Stimulated activated CD4-positive, alpha-beta T cell treated with anti-CD3 and anti-CD28 coated beads, Interleukin-1b, Interleukin-23, amount 100 ng/mL, for 24 hours (primary cell): ENCODE measurements around the gene SEPTIN2.
"Not testable (repeated sequence)": the region's sequence is repeated elsewhere in the genome, so short reads cannot be mapped to it uniquely, and the experiment has no call there.

Source experiments
- DNase-seq, 4 experiments: peaks; one replicate each; pipeline ENCODE4 v3.0.0-alpha.2; 2020; ENCODE audit warnings: low read depth in 4 of 4, low spot score in 1 of 4

The SEPTIN2 gene

DNA sequence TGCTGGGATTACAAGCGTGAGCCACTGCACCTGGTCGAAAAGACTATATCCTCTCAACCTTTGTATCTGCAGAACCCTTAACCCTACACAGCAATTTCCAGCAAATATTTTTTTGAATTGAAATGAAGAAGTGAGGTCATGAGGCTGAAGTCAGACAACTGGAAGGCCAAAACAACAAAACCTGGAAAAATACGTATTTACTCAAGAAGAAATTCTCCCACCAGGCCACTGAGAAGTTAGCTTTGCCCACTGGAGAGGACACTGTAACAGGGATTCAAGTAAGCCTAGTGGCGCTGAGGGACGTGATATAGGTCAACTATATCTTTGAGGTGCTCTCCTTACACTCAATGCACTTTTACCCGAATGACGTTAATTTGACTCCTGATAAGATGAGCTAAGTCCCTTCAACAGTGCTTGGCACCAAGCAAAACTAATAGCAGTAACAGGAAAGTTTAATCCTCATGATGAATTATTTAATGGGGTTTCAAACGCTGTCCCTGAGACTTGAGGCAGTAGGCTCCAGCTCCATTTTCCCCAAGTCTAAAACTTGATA lies 2.1 kb upstream of the SEPTIN2 start:
- no peak for DNase-seq

DNA sequence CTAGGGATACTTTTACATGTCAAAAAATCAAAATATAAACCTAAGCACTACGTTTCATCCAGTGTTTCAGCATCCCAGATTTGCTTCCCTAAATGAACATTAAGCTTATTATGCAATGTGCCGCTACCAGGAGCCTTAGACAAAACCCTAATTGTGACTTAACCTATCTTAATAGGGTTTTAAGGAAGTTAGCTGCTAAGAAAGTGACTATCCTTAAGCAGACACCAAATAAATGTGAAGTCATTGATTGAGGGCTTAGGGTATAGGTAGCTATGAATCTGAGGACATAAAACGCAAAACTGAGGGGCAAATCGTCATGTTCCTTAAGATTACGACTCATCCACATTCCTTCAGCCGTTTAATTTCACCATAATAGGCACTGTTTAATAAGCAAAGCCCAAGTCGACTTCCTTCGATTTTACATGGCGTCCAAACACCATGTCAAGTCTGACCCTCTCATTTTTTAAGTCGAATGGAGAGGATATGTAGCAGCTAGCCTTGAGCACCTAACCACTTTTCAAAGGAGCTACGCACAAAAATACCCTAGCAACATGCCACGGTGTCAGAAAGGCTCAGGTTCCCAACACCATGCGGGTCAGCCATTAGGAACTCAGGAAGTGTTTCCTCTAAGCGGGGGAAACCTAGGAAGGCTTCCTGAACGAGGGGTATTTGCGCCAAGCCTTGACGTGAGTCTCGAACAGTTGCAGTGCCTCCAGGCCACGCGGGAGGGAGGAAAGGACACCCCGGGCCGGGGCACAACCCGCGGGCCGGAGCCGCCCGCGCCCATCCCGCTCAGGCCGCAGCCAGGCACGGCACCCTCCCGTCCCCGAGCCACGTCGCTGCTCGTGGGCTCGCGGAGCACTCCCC lies 1.3 kb upstream of the SEPTIN2 start:
- DNase-seq: no peak

DNA sequence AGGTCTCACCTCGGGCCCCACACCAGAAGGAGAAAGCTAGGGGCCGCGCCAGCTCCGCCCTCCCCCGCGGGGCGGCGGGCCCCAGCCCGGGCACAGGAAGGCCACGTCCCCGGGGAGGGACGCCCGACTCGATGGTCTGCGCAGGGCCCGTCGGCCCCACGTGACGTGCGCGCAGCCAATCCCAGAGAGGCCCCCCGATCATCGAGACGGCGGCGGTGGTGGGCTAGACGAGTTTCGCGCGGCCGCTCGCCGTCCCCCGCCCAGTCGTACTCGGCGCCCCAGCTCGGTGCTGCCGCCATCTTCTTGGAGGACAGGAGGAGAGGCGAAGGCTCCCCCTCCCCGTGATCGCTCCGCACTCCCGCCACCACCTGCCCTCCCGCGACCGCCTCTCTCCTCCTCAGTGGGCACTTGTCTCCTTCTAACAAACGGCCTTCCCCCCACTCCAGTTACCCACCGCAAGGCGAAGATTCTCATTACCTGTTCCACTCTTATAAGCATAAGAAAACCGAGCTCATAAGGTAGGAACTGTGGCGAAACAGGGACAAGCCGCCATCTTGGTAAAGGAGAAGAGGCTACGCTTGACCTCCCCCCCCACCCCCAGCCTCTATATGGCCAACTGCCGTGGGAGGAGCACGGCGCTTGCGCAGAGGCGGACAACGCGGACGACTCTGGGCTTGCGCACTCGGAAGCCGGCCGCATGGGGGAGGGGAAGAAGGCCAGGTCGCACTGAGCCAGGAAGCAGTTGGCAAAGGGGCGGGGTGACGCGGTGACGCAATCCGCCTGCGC lies 439 bp upstream of the SEPTIN2 start, which contains the start of gene HDLBP:
Gene HDLBP (minus strand): TSS at position 580 of the 786 bp plus-strand sequence. CDS start 48,803 bp downstream, outside the sequence.
- DNase-seq: peak; percentile 100

- no peak for DNase-seq
These were observed 1.1 kb downstream of the SEPTIN2 start for GRCh38 chr2:241316825-241317224.

GRCh38 chr2:241317391-241317790 lies 1.7 kb downstream of the SEPTIN2 start:
- no peak for DNase-seq

GRCh38 chr2:241318830-241319229 lies 3.1 kb downstream of the SEPTIN2 start:
- not testable (repeated sequence) for DNase-seq

DNA sequence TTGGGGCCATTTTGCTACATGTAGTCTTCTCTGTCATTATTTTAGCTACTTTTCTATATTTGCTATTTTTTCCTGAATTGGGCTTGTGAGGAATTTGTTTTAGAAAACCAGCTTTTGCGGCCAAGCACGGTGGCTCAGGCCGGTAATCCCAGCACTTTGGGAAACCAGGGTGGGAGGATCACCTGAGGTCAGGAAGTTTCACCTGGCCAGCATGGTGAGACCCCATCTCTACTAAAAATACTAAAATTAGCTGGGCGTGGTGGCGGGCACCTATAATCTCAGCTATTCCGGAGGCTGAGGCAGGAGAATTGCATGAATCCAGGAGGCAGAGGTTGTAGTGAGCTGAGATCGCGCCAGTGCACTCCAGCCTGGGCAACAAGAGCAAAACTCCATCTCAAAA lies 4.7 kb downstream of the SEPTIN2 start:
- no peak for DNase-seq

DNA sequence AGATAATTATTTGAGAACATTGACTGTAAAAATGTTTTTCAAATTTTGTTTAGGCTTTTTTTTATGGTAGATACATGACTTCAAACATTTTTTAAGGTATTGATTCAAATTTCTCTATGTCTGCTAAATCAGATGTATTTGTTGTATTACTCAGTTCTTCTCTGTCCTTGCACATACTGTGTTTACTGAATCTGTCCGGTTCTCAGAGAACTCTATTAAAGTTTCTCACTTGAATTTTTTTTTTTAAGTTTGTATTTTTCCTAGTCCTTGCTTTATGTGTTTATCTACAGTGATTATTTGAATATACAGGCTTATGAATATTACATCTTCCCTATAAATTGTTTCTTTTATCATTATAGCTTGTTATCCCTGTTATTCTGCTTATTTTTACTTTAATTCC lies 5.3 kb downstream of the SEPTIN2 start:
- no peak for DNase-seq

GRCh38 chr2:241321886-241322285 lies 6.2 kb downstream of the SEPTIN2 start:
- DNase-seq: no peak

GRCh38 chr2:241323778-241324177 lies 8.1 kb downstream of the SEPTIN2 start:
- DNase-seq: no peak

DNA sequence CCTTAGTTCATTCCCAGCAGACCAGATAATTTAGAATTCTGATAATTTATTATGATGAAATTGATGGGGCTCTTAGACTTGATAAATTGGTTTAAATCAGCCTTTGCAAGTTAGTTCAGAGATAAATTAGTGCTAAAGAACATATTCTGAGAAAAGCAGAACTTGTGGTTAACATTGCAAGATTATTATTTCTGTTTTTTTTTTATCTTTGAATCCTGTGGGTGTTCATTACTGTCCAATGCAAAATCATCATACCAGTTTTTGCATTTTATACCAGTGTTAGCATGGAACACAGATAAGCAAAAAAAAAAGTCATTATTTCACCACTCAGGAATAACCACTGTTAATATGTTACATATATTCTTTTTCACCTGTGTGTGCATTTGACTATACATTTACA lies 9.1 kb downstream of the SEPTIN2 start:
- DNase-seq: no peak

- DNase-seq: no peak
These were observed 9.5 kb downstream of the SEPTIN2 start for GRCh38 chr2:241325257-241325656.

- no peak for DNase-seq
These were observed 14.2 kb downstream of the SEPTIN2 start for GRCh38 chr2:241329669-241330615.

GRCh38 chr2:241330616-241330981 lies 14.9 kb downstream of the SEPTIN2 start:
- no peak for DNase-seq

DNA sequence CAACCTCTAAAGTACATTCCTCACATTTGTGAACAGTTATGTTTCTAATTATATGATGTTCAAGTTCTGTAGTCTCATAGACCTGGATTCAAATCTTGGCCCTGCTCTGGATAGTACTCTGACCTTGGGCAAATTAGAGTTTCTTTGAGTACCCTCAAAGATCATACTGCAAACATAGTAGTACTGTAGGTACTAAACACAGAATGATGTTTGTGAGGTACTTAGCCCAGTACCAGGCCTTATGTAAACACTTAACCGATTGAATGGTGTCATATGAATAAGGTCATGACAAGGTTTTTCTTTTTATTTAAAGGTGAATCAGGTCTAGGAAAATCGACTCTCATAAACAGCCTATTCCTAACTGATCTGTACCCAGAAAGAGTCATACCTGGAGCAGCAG lies 19.1 kb downstream of the SEPTIN2 start:
- no peak for DNase-seq

DNA sequence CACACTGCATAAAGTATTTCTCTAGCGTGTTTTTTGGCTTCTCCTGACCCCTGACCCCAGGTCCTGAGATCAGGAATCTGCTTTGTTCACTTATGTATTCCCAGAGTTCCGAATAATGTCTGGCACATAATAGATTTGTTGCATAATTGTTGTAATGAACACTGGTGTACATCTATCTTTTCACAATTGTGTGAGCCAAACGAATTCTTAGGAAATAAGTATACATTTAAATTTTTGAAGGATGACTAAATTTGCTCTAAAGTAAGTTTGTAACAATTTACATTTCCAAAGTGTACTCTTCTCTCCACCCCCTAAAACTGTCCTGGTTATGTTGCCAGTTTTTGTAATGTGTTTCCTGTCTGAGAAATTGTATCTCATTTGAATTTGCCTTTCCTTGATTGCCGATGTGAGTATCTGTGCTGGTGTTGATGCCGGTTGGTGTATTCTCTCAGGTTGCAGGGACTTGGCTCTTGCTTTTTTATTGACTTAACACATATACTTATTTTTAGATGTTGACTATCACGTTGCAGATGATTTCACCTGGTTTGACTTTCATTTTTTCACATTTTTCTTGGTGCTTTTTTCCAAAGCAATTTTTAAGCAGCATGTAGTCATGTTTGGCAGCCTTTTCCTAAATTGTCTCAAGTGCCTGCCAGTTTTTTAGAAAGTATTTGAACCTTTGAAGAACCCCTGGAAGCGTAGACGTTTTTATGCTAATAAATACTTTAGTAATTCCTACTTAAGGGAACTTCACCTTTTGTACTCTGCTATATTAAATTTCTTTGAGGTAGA lies 24.3 kb downstream of the SEPTIN2 start:
- no peak for DNase-seq

- no peak for DNase-seq
These were observed 25.0 kb downstream of the SEPTIN2 start for GRCh38 chr2:241340631-241341163.

DNA sequence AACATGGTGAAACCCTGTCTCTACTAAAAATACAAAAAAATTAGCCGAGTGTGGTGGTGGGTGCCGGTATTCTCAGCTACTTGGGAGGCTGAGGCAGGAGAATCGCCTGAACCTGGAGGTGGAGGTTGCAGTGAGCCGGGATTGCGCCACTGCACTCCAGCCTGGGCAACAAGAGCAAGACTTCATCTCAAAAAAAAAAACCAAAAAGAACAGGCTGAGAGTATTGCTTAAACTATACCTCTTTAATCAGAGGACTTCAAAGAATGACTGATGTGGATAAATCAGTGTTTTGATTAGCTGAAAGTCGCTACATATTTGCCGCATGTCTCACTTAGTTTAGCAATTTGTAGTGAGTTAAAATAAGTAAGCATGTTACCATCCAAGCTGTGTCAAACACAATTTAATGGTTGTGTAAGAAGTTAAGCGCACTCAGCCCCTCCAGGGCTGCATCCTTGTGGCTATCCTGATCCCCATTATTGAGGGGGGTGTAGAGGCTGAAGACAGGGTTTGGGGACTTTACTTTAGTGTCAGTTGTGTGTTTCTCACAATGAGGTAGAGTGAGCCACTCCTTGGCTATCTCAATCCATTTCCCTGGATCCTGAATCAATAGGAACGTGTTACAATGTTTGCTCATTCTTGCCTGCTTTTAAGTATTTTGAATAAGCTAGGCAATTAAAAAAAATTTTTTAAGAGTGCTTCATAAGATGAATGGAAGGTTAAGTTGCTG lies 29.4 kb downstream of the SEPTIN2 start:
- no peak for DNase-seq

GRCh38 chr2:241349941-241350340 lies 34.2 kb downstream of the SEPTIN2 start:
- DNase-seq: no peak
